Lower lobe of right lung (tissue), 2 donors: ENCODE results near the gene PRRT1B. TPM values are rescaled to one million over a fixed set of nuclear protein-coding genes. Genes with fewer than 3 reads are reported as not detected.
A peak's percentile ranks its signal among the peaks of the same experiment; 100 is the strongest.

Experiments
- ATAC-seq, 2 donors: fragments of 200-7000 bp; cut with Tn5 transposase; one replicate each; pipeline ENCODE4 v1.9.1; 2020 to 2022; ENCODE audit warnings: mild to moderate bottlenecking in 2 of 2, moderate library complexity in 2 of 2
- DNase-seq: peaks from one replicate; pipeline ENCODE4 v3.0.0-alpha.2; 2020
- H3K27ac ChIP-seq: fragments of 200-600 bp; one replicate; pipeline ENCODE4 v1.8.0; 2022
- H3K27me3 ChIP-seq: fragments of 200-600 bp; one replicate; pipeline ENCODE4 v1.8.0; 2022; ENCODE audit warnings: low read depth
- H3K36me3 ChIP-seq: fragments of 200-600 bp; one replicate; pipeline ENCODE4 v1.8.0; 2022; ENCODE audit warnings: mild to moderate bottlenecking
- H3K4me1 ChIP-seq: fragments of 200-600 bp; one replicate; pipeline ENCODE4 v1.8.0; 2022
- H3K4me3 ChIP-seq: fragments of 200-600 bp; one replicate; pipeline ENCODE4 v1.8.0; 2022; ENCODE audit warnings: mild to moderate bottlenecking
- H3K9me3 ChIP-seq: fragments of 200-600 bp; one replicate; pipeline ENCODE4 v1.8.0; 2022
- intact Hi-C: fragments of 100-400 bp; cut with DNase I; formaldehyde crosslinking; loops from one replicate; pipeline ENCODE4 v1.11.0; 2022
- total RNA-seq: library from RNA; stranded (reverse); fragmentation: NEBNext Ultra II Directional; extraction: Animal tissue kit (Norgen Biotek cat#: 25700); gene quantifications from one replicate; pipeline ENCODE4 v1.2.1, GENCODE V29; 2021
- TF ChIP-seq, protein P1 (sequence below): fragments of 200-600 bp; IDR thresholded peaks from one replicate; pipeline ENCODE4 v1.8.0; 2022; ENCODE audit warnings: antibody characterized with exemption, mild to moderate bottlenecking
- donor health status: DM: no; HTN: yes; CAD: no; lungs with severe emphysema.

PRRT1B gene
- total RNA-seq, 1 donor from 2014 or later: 6.3 TPM

DNA sequence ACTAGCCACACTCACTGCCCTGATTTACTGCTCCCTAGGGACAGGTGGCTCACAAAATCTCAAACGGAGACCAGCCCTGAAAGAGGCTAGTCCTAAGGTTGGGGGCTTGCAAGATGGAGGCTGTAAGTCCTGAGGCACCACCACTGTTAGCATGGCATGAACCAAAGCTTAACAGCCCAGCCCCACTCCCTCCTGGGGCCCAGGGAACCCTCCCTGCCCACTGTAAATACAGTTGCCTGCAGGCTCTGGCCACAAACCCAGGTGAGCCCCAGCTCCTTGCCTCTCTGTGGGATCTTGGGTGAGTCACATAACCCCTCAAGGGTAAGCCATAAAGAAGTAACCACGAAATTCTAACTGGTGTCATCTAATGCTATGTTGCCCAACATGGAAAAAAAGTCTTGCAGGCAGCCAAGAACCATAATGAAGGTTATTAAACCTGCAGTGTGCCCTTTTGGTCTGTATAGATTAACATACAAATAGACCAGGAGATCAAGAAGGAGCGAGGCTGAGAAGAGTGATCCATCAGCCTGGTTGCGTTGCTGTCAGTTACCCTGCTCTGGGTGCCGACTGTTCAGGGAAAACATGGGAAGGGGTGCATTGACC, 44.3 kb upstream of the PRRT1B start:
- Histone ChIP-seq H3K36me3 (peaks cover 43% of the 10 kb centered on the region), H3K4me1 (peaks cover 28% of the 10 kb centered on the region), H3K27me3 (no peaks in the 10 kb centered on the region), H3K9me3 (no peaks in the 10 kb centered on the region), H3K4me3 (no peak overlapping the region), H3K27ac (no peak overlapping the region)
- TF ChIP-seq, protein P1, sequence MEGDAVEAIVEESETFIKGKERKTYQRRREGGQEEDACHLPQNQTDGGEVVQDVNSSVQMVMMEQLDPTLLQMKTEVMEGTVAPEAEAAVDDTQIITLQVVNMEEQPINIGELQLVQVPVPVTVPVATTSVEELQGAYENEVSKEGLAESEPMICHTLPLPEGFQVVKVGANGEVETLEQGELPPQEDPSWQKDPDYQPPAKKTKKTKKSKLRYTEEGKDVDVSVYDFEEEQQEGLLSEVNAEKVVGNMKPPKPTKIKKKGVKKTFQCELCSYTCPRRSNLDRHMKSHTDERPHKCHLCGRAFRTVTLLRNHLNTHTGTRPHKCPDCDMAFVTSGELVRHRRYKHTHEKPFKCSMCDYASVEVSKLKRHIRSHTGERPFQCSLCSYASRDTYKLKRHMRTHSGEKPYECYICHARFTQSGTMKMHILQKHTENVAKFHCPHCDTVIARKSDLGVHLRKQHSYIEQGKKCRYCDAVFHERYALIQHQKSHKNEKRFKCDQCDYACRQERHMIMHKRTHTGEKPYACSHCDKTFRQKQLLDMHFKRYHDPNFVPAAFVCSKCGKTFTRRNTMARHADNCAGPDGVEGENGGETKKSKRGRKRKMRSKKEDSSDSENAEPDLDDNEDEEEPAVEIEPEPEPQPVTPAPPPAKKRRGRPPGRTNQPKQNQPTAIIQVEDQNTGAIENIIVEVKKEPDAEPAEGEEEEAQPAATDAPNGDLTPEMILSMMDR: no peak
- DNase-seq (no peak), ATAC-seq (no peak)
- intact Hi-C loops: no loop called here

DNA sequence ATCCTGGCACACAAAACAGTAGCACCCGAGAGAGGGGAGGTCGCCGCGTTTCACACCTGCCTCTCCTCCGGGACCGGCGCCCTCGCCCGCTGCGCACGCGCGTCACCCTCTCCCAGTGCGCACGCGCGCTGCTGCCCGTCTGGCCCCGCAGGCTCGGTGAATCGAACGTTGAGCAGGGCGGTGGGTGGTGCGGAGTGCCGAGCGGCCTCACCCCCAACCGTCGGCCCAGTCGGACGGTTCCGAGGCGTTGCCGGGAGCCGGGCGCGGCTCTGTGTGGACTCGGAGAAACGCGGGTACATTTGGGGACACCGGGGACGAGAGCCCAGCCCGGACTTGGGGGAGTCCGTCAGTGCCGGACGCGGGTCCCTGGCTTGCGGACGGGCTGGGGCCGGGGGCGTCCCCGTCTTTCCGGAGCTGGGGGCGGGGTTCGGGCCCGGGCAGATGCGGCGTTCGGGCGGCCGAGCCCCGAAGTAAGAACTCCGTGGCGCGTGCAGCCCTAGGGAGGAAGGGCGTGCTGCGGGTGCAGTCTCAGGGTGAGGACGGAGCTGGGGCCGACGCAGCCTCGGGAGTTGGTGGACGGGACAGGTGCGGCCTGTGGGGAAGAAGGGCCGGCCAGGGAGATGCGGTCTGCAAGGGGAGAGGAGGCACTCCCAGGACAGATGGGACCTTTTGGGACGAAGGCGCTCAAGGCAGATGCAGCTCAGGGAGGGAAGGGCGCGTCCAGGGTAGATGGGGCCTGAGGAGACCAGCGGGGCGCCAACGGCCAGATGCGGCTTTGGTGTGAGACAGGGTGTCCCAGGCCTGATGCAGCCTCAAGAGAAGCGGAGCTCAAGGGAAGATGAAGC, 42.3 kb upstream of the PRRT1B start, which contains the start of gene POMT1:
TSS of gene POMT1 (plus strand) at position 138 of the 845 bp plus-strand sequence. CDS start 1,301 bp downstream, outside the sequence.
- ATAC-seq: peak; percentile 97 to 98
- TF ChIP-seq, protein P1: no peak
- peaks cover 28% of the 10 kb centered on the region for H3K4me1 ChIP-seq
- H3K36me3 ChIP-seq: peaks cover 36% of the 10 kb centered on the region
- peak within 1 kb of the TSS; percentile 77 for H3K27ac ChIP-seq
- intact Hi-C loops: no loop called here
- peak within 1 kb of the TSS; percentile 97 for H3K4me3 ChIP-seq
- no peaks in the 10 kb centered on the region for H3K9me3 ChIP-seq
- no peaks in the 10 kb centered on the region for H3K27me3 ChIP-seq
- DNase-seq: peak; percentile 90

DNA sequence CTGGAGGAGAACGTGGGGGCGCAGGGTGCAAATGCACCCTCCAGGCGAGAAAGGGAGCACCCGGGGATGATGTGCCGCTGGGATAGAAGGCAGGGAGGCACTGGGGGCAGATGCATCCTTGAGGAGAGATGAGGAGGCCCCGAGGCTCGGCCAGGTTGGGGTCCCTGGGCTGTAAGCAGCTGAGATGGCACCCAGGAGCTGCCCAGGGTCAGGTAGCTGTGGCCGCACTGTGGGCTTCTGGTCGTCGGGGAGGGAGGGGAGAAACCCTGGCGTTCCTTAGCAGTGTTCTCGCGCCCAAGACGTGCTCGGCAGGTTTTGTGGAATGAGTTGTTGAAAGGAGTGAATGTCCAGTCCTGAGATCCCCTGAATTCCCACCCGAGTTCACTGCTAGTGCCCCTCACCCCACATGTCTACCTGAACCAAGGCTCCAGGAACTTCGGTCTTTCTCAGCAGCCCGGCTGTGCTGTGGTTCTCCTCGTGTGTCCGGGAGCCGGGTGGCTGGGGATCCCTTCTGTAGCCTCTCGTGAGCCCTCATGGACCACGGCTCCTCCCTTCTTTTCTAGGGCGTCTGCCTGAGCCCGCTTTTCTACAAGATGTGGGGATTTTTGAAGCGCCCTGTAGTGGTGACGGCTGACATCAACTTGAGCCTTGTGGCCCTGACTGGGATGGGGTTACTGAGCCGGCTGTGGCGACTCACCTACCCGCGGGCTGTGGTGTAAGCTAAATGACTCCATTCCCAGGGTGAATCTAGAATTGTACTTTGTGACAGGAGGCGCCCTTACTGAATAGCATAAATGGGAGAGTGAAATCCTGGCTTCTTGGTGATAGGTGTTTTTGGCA, 41.5 kb upstream of the PRRT1B start:
- DNase-seq: no peak
- Histone ChIP-seq H3K27ac (peak overlapping the region; percentile 77), H3K9me3 (no peaks in the 10 kb centered on the region), H3K27me3 (no peaks in the 10 kb centered on the region), H3K36me3 (peaks cover 27% of the 10 kb centered on the region), H3K4me3 (peak overlapping the region; percentile 97), H3K4me1 (peaks cover 28% of the 10 kb centered on the region)
- TF ChIP-seq, protein P1: no peak
- peak; percentile 11 to 13 for ATAC-seq
- intact Hi-C loops: no loop called here

DNA sequence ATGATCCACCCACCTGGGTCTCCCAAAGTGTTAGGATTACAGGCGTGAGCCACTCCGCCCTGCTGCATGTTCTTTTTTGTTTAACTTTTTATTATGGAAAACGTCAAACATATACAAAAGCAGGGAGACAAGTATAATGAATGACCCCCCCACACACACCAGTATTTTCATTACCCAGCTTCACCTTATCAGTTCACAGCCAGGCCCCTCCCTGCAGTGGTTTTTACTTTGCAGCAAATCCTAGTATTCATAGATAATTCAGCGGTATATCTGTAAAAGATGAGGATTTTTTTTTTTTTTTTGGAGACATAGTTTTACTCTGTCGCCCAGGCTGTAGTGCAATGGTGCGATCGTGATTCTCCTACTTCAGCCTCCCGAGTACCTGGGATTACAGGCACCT, 40.3 kb upstream of the PRRT1B start:
- Histone ChIP-seq H3K27me3 (no peaks in the 10 kb centered on the region), H3K4me3 (no peak overlapping the region), H3K4me1 (peaks cover 28% of the 10 kb centered on the region), H3K36me3 (peaks cover 25% of the 10 kb centered on the region), H3K27ac (no peak overlapping the region), H3K9me3 (no peaks in the 10 kb centered on the region)
- DNase-seq (no peak), ATAC-seq (no peak)
- TF ChIP-seq, protein P1: no peak
- intact Hi-C loops: no loop called here

DNA sequence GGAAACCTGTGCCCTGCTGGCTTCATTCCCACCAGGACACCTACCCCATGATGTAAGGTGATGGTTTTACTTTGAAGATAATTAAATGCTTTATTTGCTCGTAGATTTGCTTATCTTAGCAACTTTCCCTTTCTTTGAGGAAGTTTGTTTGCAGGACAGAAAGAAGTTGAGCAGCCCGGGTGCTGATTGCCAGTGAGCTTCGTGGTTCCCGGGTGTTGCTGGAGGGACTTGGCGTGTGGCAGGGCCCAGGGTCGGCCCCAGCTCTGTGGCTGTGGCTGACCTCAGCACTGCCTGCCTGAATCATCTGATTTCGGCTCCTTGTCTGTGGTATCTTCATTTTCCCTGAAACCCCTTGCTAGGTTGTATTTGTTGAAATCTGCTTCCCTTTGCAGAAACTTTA, 33.9 kb upstream of the PRRT1B start:
- Histone ChIP-seq H3K27ac (no peak overlapping the region), H3K27me3 (no peaks in the 10 kb centered on the region), H3K36me3 (peaks cover 75% of the 10 kb centered on the region), H3K4me1 (no peaks in the 10 kb centered on the region), H3K9me3 (peaks cover 5% of the 10 kb centered on the region), H3K4me3 (no peak overlapping the region)
- intact Hi-C loops: no loop called here
- DNase-seq: no peak
- no peak for ATAC-seq
- TF ChIP-seq, protein P1: no peak
